ENCODE data around the gene SORL1-AS1.

Gene SORL1-AS1

DNA sequence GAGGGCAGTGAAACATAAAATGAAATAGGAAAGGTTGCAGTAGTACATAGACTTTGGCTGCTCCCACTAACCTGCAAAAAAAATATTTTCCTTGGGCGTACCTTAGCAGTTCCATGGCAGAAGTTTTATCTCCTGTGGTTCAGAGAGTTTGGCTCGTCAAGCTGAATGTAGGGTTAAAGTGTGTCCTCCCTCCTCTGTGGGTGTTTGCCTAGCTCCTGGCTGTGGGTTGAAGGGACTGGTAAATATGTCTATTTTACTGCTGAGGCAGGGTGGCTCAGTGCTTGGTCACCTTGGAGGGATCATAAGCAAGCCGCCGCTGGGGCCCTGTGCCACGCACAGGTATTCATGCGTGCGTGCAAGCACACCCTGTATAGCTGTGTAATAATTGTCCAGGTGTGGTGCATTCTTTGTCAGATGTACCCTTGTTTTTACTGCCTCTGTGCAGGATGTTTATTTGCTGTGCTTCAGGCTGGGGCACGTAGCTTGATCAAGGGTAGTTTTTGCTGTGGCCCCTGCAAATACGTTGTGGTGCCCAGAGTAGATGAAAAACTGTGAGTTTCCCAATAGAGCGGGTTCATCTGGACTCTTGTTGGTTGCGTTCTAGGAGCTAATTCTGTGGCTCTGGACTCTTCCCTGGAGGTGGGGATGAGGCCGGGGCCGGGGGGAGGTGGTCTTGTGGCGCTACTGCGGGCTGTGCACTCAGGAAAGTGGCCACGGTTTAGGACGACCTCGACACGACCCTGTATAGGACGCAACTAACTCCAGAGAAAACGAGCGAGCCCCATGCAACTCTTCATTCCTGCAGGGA, 1.4 kb downstream of the SORL1-AS1 start:
- no peak for DNase-seq (ENCODE audit: low read depth)

DNA sequence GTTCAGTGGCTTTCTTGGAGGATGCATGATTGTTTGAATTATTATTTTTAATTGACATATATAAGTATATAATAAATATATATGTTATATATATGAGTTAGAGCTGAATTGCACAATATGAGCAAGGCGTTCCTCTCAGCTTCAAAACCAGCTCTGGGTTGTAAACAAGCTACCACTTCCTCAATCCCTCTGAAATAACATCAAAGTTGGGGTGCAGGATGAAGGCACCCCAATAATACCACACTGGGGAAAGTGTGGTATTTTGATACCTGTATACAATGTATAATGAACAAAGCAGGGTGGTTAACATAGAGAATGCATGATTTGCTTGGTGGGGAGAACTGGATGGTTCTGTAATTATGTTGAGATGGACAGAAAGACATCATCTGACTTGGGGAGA, 2.4 kb downstream of the SORL1-AS1 start:
- DNase-seq (ENCODE audit: low read depth), result no peak

DNA sequence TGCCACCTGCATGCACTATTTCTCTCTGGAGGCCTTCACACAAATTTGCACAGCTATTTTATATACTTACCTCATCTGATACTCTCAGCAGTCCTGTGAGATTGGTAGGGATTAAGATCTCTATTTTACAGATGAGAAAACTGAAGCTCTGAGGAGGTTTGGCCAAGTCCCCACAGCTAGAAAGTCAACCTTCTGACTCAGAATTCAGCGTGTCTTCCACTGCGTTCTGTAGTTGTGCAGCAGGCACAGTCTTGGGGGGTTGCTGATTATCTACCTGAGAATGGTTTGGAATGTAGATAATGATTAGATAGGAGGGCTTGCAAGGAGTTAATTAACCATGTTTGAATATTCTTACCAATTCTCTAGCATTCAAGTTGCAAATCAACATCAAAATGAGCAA, 3.1 kb downstream of the SORL1-AS1 start:
- DNase-seq (ENCODE audit: low read depth), result no peak

DNA sequence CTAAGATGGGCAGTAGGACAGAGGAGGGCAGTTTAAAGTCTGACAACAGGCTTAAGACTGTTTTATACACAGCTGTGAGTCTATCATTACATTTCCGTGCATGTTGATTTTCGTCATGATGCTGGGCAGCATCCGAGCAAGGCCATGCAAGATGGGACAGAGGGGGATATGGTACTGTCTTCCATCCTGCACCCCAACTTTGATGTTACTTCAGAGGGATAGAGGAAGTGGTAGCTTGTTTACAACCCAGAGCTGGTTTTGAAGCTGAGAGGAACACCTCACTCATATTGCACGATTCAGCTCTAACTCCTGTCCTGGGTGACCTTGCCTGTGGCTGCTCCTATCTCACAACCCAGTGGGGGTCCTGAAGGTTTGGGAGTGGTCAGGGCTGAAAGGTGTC, 3.6 kb downstream of the SORL1-AS1 start:
- DNase-seq (ENCODE audit: low read depth), result no peak

DNA sequence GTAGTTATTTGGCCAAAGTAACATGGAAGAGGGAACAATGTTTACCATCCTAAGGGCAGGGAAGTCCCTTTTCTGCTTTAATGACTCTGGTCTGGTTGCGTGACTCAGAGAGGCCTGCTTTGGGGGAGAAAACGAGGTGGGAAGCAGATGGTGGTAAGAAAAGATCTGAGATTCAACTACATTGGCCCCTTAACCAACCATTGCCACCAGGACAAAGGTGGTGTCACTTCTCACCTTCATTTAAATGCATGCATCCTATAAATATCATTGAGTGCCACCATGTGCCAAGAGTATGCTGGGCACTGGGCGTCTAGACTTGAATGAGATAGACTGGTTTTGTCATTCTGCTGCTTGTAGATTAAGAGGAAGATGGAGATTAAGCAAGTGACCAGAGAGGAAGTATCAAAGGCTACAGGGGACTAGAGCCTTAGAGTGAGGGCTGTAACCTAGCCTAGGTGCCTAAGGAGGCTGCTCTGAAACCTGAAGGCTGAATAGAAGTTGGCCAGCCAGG, 4.3 kb downstream of the SORL1-AS1 start:
- no peak for DNase-seq (ENCODE audit: low read depth)

DNA sequence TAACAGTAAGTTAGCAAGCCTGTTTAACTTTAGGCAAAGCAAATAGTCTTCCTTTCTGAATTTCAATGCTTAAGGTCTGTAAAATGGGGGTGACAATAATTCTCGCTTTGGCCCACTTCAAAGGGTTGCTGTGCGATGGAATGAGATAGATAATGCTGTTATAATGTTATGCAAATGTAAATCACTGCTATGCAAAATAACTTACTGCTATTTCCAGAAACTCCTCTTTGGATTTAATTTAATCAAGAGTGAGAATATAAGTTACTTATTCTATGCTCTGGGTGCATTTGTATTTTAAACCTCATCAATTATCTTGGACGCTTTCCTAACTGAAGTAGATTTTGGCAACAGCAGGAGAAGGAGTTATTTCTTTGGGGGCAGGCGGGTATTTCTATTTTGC, 4.8 kb downstream of the SORL1-AS1 start:
- DNase-seq (ENCODE audit: low read depth), result no peak

DNA sequence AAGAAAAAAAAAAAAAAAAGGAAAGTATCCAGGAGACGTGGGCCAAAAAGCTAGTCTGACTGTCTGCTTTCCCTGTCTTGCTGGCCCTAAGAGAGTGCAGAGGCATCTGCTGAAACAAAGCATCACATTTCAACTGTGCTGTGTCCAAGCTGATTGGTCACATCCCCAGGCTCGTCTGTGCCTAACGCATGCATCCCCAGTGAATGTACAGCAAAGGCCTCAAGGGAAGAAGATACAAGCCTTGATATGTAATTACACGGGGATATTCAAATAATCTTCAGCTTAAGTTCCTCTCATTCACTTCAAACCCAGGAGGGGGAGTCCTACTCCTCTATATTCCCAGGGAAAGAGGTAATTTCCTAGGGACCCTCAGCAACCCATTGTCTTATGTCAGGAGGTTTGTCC, 6.0 kb downstream of the SORL1-AS1 start:
- no peak for DNase-seq (ENCODE audit: low read depth)

DNA sequence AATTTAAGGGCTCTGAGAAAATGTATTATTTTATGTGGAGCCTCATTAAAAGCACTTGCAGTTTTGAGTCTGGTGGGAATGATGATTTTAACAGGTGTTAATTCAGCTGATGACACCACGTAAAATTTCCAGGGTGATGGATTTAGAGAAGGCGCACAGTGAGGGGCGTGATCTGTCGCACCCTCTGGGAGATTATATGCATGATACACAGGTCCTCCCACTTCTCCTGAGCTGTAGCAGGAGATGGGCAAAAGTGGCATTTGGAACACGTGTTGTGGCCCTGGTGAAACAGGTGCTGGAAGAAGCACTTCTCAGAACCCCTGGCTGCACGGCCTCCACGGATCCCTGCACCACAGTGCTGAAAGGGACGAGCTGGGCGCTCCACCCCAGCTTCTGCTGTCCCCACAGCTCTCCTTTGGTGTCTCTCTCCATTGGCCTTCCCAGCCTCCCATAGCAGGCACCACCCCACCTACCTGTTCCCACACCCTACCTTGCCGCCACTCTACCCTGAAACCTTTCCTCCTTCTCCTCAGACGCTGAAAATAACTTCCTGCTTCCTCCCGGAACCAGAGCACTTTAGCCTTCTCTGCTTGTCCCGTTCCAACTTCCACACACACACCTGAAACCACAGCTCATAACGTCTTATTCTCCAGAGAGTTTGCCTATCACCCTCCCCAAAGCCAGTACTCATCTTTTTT, 7.5 kb downstream of the SORL1-AS1 start:
- no peak for DNase-seq (ENCODE audit: low read depth)

DNA sequence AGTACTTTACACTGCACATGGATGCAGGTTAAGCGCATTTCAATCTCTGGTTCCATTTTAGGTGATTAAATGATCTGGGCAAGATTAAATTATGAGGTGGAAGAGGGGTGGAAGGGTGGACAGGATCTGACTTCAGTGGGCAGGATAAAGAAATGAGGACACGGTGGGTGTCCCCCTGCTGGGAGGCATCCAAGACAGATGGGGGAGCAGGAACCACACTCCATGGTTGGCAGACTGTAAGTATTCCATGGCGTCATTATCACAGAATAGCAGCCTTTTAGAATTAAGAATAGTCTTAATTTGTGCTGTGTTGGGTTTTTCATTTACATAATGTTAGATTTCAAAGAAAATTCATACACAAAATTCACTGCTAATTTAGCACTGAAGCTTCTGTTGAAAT, 8.2 kb downstream of the SORL1-AS1 start:
- no peak for DNase-seq (ENCODE audit: low read depth)

DNA sequence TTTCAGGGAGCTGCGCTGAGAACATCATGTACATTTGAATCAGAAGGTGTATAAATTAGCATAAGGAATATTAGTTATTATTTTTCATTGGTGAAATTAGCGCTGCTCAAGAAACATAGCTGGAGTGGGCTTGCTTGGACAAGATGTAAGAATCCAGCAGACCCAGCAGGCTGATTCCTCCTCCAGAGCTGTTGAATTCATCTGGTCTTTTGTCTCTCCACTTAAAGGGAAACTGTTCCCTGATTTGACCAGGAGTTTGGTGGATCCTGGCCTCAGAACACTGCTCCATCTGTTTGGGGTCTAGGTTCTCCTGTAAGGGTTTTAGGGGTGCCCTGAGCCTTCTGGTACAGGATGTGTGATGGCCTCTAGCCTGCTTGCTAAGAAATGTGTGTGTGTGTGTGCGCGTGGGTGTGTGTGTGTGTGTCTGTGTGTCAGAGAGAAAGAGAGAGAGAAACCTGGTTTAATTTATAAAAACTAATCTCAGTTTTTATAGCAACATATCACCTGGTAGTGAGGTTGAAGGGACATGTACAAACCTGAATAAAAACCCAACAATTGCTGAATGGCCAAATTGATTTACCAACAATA, 9.0 kb downstream of the SORL1-AS1 start:
- no peak for DNase-seq (ENCODE audit: low read depth)

DNA sequence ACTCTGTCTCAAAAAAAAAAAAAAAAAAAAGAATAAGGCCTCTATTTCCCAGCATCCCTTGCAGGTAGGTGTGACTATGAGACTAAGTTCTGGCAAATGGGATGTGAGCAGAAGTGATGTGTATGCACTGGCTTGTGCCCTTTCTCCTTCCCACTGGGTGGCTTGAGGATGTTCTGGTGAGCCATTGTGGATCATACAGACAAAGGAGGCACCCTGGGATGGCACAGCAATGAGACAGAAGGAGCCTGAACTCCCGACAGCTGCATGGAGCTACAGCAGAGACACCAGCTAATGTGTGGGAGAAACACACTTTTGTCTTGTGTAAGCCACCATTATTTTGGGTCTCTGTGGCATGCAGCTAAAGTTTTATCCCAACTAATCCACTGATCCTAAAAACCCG, 11.2 kb downstream of the SORL1-AS1 start:
- no peak for DNase-seq (ENCODE audit: low read depth)

DNA sequence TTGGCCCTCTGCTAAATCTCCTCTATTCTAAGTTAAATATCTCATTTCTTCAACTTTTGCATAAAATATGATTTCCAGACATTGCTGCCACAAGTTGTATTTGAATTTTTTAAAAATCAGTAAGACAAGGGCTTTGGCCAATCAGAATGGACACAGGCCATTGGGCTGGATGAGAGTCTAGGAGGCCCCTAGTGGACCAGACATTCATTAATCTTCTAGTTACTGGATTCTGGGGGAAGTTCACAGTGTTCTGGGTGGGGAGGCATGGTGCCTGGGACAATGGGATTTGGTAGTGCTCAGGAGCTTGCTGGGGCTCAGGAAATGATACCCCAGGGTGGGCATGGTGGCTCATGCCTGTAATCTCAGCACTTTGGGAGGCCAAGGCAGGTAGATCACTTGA, 13.0 kb downstream of the SORL1-AS1 start:
- DNase-seq (ENCODE audit: low read depth), result no peak

DNA sequence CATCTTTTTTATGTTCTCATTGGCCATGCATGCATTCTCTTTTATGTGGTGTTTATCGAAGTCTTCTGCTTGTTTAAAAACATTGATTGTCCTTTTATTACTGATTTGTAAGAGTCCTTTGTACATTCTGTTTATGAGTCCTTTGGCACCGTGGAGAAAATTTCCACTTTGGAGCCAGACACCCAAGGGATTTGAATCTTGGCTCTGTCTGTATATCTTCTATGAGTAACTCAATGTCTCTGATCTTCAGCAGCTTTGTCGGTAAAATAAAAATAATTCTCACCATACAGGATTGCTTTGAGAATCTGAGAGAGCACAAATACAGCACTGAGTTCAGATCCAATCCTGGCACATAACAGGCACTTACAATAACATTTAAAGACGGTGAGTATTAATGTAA, 13.4 kb downstream of the SORL1-AS1 start:
- no peak for DNase-seq (ENCODE audit: low read depth)

DNA sequence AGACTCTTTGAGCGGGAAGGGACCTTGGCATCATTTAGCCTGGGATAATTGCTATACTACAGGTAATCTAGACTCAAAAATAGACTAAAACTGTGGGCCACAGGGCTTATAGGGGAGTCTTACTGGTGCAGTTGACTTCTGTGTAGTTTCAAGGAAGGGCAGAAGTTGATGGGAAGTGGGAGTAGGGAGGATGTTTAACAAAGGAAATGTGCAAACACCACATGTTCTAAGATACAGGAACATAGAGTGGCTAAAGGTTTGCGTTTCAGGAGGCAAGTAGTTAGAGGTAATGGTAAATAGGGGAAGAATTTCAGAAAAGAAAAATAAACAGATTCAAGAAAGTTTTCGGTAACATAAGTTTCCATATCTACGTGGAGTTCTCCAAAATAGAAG, 15.1 kb downstream of the SORL1-AS1 start:
- no peak for DNase-seq (ENCODE audit: low read depth)

DNA sequence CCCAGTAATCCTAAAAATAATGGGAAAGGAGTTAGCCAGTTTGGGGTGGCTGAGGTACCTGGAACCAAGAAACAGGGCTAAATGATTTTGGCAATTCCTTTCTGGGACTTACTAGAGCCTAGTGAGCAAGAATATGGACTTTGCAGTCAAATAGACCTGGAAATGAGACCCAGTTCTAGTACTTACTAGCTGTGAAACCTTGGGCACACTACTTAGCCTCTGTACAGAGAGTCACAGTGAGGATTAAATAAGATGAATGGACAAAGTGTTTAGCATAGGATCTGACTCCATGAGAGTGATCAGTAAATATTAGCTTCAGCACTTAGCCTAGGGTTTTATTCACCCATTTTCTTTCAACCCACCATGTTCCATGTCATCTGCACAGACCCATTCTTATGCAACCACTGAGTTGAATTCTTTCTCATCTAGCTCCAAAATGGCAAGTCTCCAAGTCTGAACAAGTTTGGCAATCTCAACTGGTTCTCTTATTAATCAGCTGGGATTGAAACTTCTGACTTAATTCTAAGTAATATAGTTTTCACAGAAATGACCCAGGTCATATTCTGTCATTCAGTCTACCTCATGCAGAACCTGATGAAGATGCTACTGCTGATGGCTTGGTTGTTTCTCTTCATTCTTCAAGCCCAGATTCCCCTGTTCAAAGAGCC, 15.6 kb downstream of the SORL1-AS1 start:
- no peak for DNase-seq (ENCODE audit: low read depth)

DNA sequence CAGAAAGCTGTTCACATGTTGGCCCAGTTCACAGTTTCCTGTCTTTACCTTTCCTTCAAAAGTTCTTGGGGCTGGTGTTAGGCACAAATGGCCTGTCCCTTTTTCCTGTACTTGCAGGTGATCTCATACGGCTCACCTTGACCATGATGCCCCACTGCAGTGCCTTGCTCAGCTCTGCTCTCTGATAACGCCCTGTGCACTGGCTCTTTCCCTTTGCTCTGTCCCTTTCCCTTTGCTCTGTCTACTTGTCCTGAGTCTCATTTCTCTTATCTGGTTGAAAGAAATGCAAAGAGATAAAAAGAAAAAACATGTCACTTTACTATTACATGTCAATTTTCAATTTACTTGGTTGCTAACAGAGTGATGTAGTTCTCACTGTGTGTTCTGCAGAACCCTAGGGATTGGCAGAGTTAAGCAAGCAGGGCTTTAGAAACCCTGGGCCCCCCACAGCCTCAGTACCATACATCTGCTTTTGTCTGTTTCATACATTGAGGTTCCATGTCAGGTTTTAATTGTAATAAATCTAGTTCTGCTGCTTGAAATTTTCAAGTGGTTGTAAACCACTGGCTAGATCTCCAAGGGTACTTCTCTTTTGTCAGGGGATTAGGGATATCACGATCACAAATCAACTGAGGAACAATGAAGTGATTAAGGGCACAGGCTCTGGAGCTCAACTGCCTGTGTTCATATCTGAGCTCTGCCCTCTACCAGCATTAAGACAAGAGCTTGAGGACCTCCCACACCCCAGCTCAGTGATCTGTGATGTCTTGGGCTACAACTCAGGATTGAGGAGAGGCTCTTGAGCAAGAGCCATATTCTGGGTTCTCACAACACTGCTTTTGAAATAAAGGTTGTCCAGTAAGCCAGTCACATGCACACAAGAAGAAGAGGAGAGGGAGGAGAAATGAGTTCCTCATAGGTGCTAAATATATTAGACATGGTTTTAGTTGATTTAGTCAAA, 16.9 kb downstream of the SORL1-AS1 start:
- DNase-seq (ENCODE audit: low read depth), result no peak

DNA sequence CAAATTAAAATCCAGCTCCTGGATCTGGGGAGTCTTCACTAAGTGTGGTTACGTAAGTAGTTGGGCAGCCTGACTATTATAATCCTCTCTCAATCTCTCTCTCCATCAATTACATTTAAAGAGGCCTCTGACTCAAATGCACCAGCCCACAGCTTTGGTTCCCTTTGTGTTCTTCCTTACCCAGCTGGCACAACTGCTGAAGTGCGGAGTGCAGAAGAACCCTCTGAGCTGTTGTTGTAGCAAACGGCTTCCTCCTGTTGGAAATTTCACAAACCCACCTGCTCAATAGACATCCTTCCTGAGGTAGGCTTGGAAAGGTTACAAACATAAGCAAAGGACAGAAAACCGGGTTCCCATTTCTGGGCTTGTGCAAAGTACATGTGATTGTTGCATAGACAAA, 17.6 kb downstream of the SORL1-AS1 start:
- DNase-seq (ENCODE audit: low read depth), result no peak

DNA sequence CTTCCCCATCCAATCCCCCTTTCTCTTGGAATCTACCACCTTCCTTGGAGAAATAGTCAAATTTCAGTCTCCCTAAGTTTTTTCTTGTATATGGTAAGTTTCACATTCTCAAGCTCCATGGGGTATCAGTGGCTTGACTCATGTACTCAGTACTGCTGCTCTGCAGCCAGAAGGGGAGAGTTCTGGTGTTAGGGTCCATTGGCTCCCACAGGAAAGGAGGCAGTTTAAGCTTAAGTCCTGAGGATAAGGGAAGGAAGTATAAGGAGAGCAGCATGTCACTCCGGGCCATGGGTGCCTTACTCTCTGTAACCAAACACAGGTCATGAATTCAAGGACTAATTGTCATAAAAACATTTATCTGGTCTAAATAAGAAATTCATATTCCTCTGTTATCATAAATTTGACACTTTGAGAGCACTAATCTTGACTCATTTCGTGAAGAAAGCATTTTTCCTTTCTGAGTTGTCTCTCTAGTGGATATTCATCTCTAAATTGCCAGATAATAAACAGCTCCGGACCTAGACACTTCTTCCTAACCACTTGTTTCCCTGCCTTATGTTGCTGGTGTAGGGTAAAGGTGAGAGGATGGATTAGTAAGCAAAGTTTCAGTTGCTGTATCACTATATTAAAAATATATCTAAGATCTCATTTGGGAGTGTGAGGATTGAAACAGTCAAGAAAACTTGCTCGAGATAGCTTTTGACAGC, 20.8 kb downstream of the SORL1-AS1 start:
- DNase-seq (ENCODE audit: low read depth), result no peak

DNA sequence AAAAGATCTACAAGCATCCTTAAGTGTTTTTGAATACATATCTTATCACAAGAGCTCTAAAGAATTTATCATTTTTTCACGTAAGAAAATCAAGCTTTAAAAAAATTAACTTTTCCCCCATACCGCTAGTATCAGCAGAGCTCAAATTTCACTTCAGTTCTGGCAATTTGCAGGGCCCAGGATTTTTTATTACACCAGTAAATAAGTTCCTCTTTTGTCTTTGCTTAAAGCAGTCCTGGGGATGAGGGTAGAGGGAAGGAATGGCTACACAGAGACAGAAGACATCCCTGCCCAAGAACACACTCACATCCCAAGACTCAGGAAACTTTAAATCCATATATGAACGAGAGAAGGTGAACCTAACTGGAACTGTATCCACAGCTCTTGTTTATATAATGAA, 23.2 kb downstream of the SORL1-AS1 start:
- DNase-seq (ENCODE audit: low read depth), result no peak

DNA sequence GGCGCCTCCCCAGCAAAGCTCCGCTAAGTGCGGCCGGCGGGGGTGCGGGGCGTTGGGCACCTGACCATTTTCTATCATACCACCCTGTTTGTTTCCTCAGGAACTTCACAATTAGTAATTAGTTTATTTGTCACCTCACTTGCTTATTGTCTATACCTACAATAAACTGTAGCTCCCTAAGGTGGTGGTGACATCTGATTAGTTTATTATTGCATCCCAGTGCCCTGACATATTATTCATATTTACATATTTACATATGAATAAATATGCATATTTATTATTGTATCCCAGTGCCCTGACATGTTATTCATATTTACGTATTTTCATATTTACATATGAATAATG, 25.4 kb downstream of the SORL1-AS1 start:
- no peak for DNase-seq (ENCODE audit: low read depth)

Measured in activated T-cell treated with anti-CD3 and anti-CD28 coated beads for 24 hours (primary cell).